ENCODE measurements around the gene USP9X.

USP9X gene

DNA sequence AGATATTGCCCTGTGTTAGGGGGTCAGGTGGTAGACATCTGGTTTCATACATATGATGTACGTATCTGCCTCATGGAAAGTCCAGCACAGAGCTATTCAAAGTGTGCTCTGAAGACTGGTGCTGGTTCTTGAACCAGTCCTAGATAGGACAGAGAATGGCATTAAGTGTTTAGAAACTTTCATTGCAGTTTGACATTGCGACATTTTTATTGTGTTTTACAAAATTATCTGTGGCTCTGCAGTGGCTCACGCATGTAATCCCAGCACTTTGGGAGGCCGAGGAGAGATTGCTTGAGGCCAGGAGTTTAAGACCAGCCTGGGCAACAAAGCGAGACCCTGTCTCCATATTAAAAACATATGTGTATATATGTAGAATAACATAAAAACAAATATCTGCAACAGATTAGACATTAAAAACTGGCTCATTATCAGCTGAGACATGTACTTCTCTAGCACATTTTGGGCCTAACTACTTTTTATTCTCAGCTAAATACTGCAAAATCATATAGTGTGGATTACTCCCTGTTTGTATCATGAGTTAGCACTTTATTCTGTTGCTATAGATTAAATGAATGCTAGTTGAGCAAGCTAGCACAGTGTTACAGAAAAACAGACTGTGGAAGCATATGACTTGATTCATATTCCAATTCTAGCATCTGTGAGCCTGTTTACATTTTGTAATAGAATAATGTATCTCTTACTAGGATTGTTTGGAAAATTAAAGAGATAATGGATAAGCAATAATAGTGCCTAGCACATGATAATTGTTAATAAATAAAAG is 57.1 kb downstream of the USP9X start:
- Histone ChIP-seq H2AFZ (ENCODE audit: low read length) (no peak overlapping the region), H3K4me1 (ENCODE audit: insufficient read depth, low read length, severe bottlenecking) (no peaks in the 10 kb centered on the region), H3K4me3 (ENCODE audit: low read depth, low read length, poor library complexity, severe bottlenecking) (no peak overlapping the region), H3K9ac (ENCODE audit: low read length) (no peak overlapping the region), H3K27ac (ENCODE audit: low read depth, low read length, poor library complexity, severe bottlenecking) (no peak overlapping the region), H3F3A (ENCODE audit: insufficient read depth, low read length) (no peaks in the 10 kb centered on the region), H4K20me1 (ENCODE audit: insufficient read depth, low read length) (no peaks in the 10 kb centered on the region), H3K9me3 (ENCODE audit: low read length) (no peaks in the 10 kb centered on the region), H3K79me2 (ENCODE audit: insufficient read depth, low read length) (no peaks in the 10 kb centered on the region), H3K36me3 (ENCODE audit: insufficient read depth, low read length) (peaks cover 76% of the 10 kb centered on the region), H3K9me2 (ENCODE audit: low read depth, low read length) (no peaks in the 10 kb centered on the region), H3K4me2 (ENCODE audit: low read length) (no peak overlapping the region), H3K27me3 (ENCODE audit: insufficient read depth, low read length) (no peaks in the 10 kb centered on the region)
- TF ChIP-seq EZH2 (IDR thresholded peaks at IDR 0.05; ENCODE audit: borderline replicate concordance, low read length): no peak
- TF ChIP-seq, protein P1, sequence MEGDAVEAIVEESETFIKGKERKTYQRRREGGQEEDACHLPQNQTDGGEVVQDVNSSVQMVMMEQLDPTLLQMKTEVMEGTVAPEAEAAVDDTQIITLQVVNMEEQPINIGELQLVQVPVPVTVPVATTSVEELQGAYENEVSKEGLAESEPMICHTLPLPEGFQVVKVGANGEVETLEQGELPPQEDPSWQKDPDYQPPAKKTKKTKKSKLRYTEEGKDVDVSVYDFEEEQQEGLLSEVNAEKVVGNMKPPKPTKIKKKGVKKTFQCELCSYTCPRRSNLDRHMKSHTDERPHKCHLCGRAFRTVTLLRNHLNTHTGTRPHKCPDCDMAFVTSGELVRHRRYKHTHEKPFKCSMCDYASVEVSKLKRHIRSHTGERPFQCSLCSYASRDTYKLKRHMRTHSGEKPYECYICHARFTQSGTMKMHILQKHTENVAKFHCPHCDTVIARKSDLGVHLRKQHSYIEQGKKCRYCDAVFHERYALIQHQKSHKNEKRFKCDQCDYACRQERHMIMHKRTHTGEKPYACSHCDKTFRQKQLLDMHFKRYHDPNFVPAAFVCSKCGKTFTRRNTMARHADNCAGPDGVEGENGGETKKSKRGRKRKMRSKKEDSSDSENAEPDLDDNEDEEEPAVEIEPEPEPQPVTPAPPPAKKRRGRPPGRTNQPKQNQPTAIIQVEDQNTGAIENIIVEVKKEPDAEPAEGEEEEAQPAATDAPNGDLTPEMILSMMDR (IDR thresholded peaks at IDR 0.05; ENCODE audit: low read length): no peak

GRCh38 chrX:41144873-41145272 is 59.6 kb downstream of the USP9X start:
- no peaks in the 10 kb centered on the region for H3K79me2 ChIP-seq (ENCODE audit: insufficient read depth, low read length)
- H2AFZ ChIP-seq (ENCODE audit: low read length): no peak overlapping the region
- no peaks in the 10 kb centered on the region for H3K27me3 ChIP-seq (ENCODE audit: insufficient read depth, low read length)
- no peak overlapping the region for H3K4me3 ChIP-seq (ENCODE audit: low read depth, low read length, poor library complexity, severe bottlenecking)
- no peak overlapping the region for H3K27ac ChIP-seq (ENCODE audit: low read depth, low read length, poor library complexity, severe bottlenecking)
- peaks cover 83% of the 10 kb centered on the region for H3K36me3 ChIP-seq (ENCODE audit: insufficient read depth, low read length)
- no peaks in the 10 kb centered on the region for H3K9me3 ChIP-seq (ENCODE audit: low read length)
- no peak overlapping the region for H3K4me2 ChIP-seq (ENCODE audit: low read length)
- TF ChIP-seq, protein P1 (IDR thresholded peaks at IDR 0.05; ENCODE audit: low read length): no peak
- TF ChIP-seq EZH2 (IDR thresholded peaks at IDR 0.05; ENCODE audit: borderline replicate concordance, low read length): no peak
- no peaks in the 10 kb centered on the region for H3K4me1 ChIP-seq (ENCODE audit: insufficient read depth, low read length, severe bottlenecking)
- no peaks in the 10 kb centered on the region for H4K20me1 ChIP-seq (ENCODE audit: insufficient read depth, low read length)
- H3K9me2 ChIP-seq (ENCODE audit: low read depth, low read length): no peaks in the 10 kb centered on the region
- no peaks in the 10 kb centered on the region for H3F3A ChIP-seq (ENCODE audit: insufficient read depth, low read length)
- H3K9ac ChIP-seq (ENCODE audit: low read length): no peak overlapping the region

- Histone ChIP-seq H2AFZ (ENCODE audit: low read length) (no peak overlapping the region), H3K9me3 (ENCODE audit: low read length) (no peaks in the 10 kb centered on the region), H3K4me1 (ENCODE audit: insufficient read depth, low read length, severe bottlenecking) (no peaks in the 10 kb centered on the region), H3K36me3 (ENCODE audit: insufficient read depth, low read length) (peaks cover 87% of the 10 kb centered on the region), H3K27me3 (ENCODE audit: insufficient read depth, low read length) (no peaks in the 10 kb centered on the region), H3F3A (ENCODE audit: insufficient read depth, low read length) (no peaks in the 10 kb centered on the region), H3K27ac (ENCODE audit: low read depth, low read length, poor library complexity, severe bottlenecking) (no peak overlapping the region), H3K4me3 (ENCODE audit: low read depth, low read length, poor library complexity, severe bottlenecking) (no peak overlapping the region), H3K9me2 (ENCODE audit: low read depth, low read length) (no peaks in the 10 kb centered on the region), H3K4me2 (ENCODE audit: low read length) (no peak overlapping the region), H3K79me2 (ENCODE audit: insufficient read depth, low read length) (no peaks in the 10 kb centered on the region), H4K20me1 (ENCODE audit: insufficient read depth, low read length) (no peaks in the 10 kb centered on the region), H3K9ac (ENCODE audit: low read length) (no peak overlapping the region)
- TF ChIP-seq, protein P1 (IDR thresholded peaks at IDR 0.05; ENCODE audit: low read length): no peak
- TF ChIP-seq EZH2 (IDR thresholded peaks at IDR 0.05; ENCODE audit: borderline replicate concordance, low read length): no peak
Measured at GRCh38 chrX:41145920-41146608, 60.8 kb downstream of the USP9X start.

Data from OCI-LY1 (cell line).